Cardiac muscle cell (in vitro differentiated cells and primary cell): Measurements from ENCODE around the gene CPED1. TPM values are rescaled to one million over a fixed set of nuclear protein-coding genes. Genes with fewer than 3 reads are reported as not detected.

Source experiments
- DNase-seq, 2 donors: peaks; one replicate each; pipeline versions ENCODE4 v3.0.0 to v3.0.0-alpha.2; 2010 to 2017; ENCODE audit warnings: low read depth in 1 of 2, low spot score in 1 of 2
- H3K27ac ChIP-seq: fragments of 200-600 bp; sonication (generic); 2 replicates; pipeline ENCODE4 v1.5.1; 2016
- H3K27me3 ChIP-seq: fragments of 200-600 bp; sonication (generic); 2 replicates; pipeline ENCODE4 v1.6.0; 2016; ENCODE audit warnings: control low read depth
- H3K36me3 ChIP-seq: fragments of 200-600 bp; sonication (generic); 2 replicates; pipeline ENCODE4 v1.5.1; 2016; ENCODE audit warnings: control low read depth
- H3K4me1 ChIP-seq: fragments of 200-600 bp; sonication (generic); 2 replicates; pipeline ENCODE4 v1.8.1; 2017; ENCODE audit warnings: low read depth, mild to moderate bottlenecking, mixed run types
- H3K4me3 ChIP-seq: fragments of 200-600 bp; sonication (generic); 2 replicates; pipeline ENCODE4 v1.5.1; 2016; ENCODE audit warnings: mild to moderate bottlenecking
- H3K9me3 ChIP-seq: fragments of 200-600 bp; sonication (generic); 2 replicates; pipeline ENCODE4 v1.5.1; 2017; ENCODE audit warnings: low read depth, mild to moderate bottlenecking, control low read depth
- polyA plus RNA-seq: library from polyadenylated mRNA; unstranded; fragments of >200 nt; fragmentation: Nextera tagmentation; extraction: Ambion mirVana; gene quantifications from 2 replicates; pipeline ENCODE4 v1.2.1, GENCODE V29; 2016
- total RNA-seq: library from RNA; depleted of rRNA; stranded (reverse); fragments of >200 nt; gene quantifications from 2 replicates; pipeline ENCODE4 v1.2.3, GENCODE V29; 2016
- TF ChIP-seq, protein P1 (sequence below): IDR thresholded peaks from 2 replicates; pipeline ENCODE4 v1.5.1; 2012; ENCODE audit warnings: low read depth, mild to moderate bottlenecking, low read length

The CPED1 gene
- total and polyA plus RNA-seq, 2 experiments from 2014 or later, result 0.67 to 3.2 TPM

DNA sequence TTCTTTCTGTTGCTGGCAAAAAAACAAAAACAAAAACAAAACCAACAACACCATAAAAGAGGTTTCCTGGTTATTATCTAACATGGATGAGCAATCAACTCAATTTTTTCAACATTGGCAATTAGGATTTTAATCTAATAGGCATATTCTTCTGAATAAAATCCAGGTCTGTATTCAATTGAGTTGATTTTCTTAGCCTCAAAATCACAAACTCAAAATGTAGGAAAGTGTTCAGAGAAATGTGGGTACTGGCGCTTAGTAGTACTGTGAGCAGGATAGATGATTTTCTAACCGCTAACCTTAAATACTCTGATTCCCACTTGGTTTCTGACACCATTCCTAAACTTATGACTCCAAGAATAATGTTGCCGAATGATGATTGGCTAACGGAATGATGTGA lies 345.9 kb downstream of the CPED1 start:
- H3K27ac ChIP-seq, result no peak overlapping the region
- TF ChIP-seq, protein P1, sequence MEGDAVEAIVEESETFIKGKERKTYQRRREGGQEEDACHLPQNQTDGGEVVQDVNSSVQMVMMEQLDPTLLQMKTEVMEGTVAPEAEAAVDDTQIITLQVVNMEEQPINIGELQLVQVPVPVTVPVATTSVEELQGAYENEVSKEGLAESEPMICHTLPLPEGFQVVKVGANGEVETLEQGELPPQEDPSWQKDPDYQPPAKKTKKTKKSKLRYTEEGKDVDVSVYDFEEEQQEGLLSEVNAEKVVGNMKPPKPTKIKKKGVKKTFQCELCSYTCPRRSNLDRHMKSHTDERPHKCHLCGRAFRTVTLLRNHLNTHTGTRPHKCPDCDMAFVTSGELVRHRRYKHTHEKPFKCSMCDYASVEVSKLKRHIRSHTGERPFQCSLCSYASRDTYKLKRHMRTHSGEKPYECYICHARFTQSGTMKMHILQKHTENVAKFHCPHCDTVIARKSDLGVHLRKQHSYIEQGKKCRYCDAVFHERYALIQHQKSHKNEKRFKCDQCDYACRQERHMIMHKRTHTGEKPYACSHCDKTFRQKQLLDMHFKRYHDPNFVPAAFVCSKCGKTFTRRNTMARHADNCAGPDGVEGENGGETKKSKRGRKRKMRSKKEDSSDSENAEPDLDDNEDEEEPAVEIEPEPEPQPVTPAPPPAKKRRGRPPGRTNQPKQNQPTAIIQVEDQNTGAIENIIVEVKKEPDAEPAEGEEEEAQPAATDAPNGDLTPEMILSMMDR, result no peak
- H3K36me3 ChIP-seq, result no peaks in the 10 kb centered on the region

DNA sequence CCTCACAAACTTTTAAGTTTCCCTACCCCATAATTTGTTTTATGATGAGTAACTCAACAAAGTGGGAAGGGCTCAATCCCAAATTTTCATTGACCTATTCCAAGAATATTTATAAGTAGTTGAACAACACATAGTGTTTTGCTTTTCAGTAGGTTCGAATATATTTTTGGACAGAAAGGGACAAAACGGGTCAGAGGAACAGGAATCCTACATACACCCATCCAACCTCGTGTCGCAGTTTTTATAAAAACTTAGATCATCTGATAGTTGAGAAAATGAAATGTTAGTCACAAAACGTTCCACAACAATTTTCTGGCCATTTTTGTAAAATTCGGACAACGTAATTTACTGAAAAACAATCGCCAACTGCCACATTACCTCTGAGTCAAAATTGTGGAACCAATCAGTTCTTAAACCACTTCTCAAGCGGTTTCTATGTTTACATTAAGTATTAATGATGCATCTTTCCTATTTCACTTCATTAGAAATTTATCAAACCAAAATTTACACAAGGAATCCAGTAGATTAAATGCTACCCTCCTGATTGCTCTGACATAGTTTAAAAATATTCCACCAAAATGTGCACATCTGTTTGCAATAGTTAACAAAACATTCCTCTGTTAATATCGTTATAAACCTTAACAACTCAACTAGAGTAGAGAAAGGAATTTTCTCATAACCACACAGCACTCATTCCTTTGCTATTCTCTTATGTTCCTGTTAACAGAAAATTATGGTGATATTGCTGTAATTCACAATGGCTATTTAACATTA lies 346.6 kb downstream of the CPED1 start:
- TF ChIP-seq, protein P1, result no peak
- Histone ChIP-seq H3K27ac (no peak overlapping the region), H3K4me1 (no peaks in the 10 kb centered on the region), H3K27me3 (peaks cover 49% of the 10 kb centered on the region), H3K9me3 (no peaks in the 10 kb centered on the region), H3K4me3 (no peak overlapping the region), H3K36me3 (no peaks in the 10 kb centered on the region)
- DNase-seq, result no peak

More for the DNA sequence above, 345.9 kb downstream of the CPED1 start:
- Histone ChIP-seq H3K9me3 (no peaks in the 10 kb centered on the region), H3K4me3 (no peak overlapping the region), H3K27me3 (peaks cover 56% of the 10 kb centered on the region), H3K4me1 (no peaks in the 10 kb centered on the region)
- DNase-seq, result no peak

DNA sequence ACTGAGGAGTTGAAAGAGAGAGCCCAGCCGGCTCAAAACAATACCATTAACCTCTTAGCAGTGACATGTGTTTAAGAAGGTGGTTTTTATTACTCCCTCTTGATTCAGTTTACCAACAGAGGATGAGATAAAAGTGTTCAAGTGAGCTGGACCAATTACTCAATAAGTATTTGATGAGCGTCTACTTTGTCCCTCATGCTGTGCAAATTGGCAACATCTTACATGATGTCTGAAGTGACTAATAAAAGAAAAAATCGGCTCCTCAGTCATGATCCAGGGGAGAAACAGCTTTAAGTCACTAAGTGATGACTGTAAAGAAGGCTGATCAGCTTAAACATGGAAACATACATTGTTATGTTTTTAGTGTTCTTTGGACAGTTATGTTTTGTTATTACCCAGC lies 348.1 kb downstream of the CPED1 start:
- H3K27me3 ChIP-seq, result peaks cover 34% of the 10 kb centered on the region
- H3K4me1 ChIP-seq, result no peaks in the 10 kb centered on the region
- no peaks in the 10 kb centered on the region for H3K36me3 ChIP-seq
- no peak for DNase-seq
- no peak overlapping the region for H3K4me3 ChIP-seq
- no peak overlapping the region for H3K27ac ChIP-seq
- TF ChIP-seq, protein P1, result no peak
- no peaks in the 10 kb centered on the region for H3K9me3 ChIP-seq

DNA sequence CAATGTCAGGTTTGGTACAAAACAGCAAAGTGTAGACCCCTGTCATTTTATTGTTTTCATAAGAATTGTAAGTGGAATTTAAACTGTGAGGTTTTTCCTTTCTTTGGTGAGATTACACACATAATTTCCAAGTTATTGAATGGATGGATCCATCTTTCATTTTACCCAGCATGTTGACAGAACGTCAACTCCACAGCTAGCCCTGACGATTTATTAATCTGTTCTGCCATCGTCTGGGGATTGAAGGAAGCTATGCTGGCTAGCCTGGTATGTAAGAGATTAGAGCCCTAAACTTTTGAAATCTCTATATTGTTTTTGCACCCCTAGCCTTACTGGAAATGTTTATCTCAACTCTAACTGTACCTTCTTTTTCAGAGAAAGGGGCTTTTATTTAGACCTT lies 348.9 kb downstream of the CPED1 start:
- Histone ChIP-seq H3K4me3 (no peak overlapping the region), H3K27me3 (peaks cover 26% of the 10 kb centered on the region), H3K9me3 (no peaks in the 10 kb centered on the region), H3K27ac (no peak overlapping the region), H3K4me1 (no peaks in the 10 kb centered on the region), H3K36me3 (no peaks in the 10 kb centered on the region)
- peak in 1 of 2 donors; percentile 46 for DNase-seq
- TF ChIP-seq, protein P1, result peak; percentile 13

DNA sequence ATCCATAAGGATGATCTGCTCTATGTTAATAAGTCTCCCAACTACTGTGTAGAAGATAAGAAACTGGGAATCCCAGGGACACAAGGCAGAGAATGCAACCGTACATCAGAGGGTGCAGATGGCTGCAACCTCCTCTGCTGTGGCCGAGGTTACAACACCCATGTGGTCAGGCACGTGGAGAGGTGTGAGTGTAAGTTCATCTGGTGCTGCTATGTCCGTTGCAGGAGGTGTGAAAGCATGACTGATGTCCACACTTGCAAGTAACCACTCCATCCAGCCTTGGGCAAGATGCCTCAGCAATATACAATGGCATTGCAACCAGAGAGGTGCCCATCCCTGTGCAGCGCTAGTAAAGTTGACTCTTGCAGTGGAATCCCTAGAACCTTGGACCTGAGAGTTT lies 350.6 kb downstream of the CPED1 start:
- Histone ChIP-seq H3K27ac (no peak overlapping the region), H3K27me3 (peaks cover 13% of the 10 kb centered on the region), H3K4me3 (no peak overlapping the region), H3K36me3 (no peaks in the 10 kb centered on the region), H3K4me1 (no peaks in the 10 kb centered on the region), H3K9me3 (no peaks in the 10 kb centered on the region)
- DNase-seq, result no peak
- TF ChIP-seq, protein P1, result no peak
